ENCODE data around the gene ETFBKMT.
A peak's percentile ranks its signal among the peaks of the same experiment; 100 is the strongest.
"Not testable (repeated sequence)": the region's sequence is repeated elsewhere in the genome, so short reads cannot be mapped to it uniquely, and the experiment has no call there.

The ETFBKMT gene

DNA sequence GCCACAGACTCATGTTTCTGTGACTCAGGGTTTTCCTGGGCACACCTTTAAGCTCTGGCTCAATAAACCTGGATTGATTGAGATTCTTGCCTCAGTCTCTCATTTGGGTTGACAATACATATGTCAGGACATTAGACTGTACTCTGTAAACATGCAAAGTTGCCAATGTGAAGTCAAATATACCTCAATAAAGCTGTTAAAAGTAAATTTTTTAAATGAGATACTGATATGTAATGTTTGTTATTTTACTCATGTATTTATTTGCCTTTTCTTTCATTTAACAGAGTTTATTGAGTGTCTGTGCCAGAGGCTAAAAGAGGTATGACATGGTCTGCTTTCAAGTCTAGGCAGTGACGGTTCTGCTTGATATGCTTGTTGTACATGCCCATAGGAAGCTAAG lies 3.7 kb upstream of the ETFBKMT start:
- Histone ChIP-seq H3K9me3 (ENCODE audit: control extremely low read depth in 1 of 5, control insufficient read depth in 4 of 5, insufficient read depth in 2 of 5, low read depth in 1 of 5, low read length in 4 of 5) (no peaks in the 10 kb centered on the region), H3K4me1 (ENCODE audit: control extremely low read depth in 1 of 4, control insufficient read depth in 4 of 4, insufficient read depth in 4 of 4, low read length in 3 of 4) (peaks cover 4 to 21% (median 11%) of the 10 kb centered on the region in 4 experiments), H3K27me3 (replicated peaks in 2 of 5; ENCODE audit: control insufficient read depth in 4 of 5, insufficient read depth in 5 of 5, low read length in 4 of 5) (no peaks in the 10 kb centered on the region), H3K4me3 (ENCODE audit: control insufficient read depth in 1 of 7, extremely low read depth in 1 of 7, insufficient read depth in 4 of 7, low read depth in 2 of 7, low read length in 6 of 7) (no peak overlapping the region), H3K27ac (ENCODE audit: insufficient read depth in 1 of 2, low read depth in 1 of 2, low read length in 2 of 2, poor library complexity in 1 of 2, severe bottlenecking in 2 of 2) (no peak overlapping the region), H3K36me3 (ENCODE audit: control insufficient read depth in 4 of 4, insufficient read depth in 4 of 4, low read length in 3 of 4) (no peaks in the 10 kb centered on the region)
- 100% methylated on average over 1 of the region's 1 CpG for WGBS (ENCODE audit: insufficient coverage)
- DNase-seq = no peak
- POLR2A ChIA-PET = interaction anchor here (0.6 kb wide), 1 partner anchor 451 kb away, joined by 3 read pairs; no protein-coding TSS in a partner anchor
- CTCF ChIA-PET = interaction anchor here (0.6 to 1.3 kb wide), 6 partner anchors 9 to 651 kb away, joined by 3 to 4 read pairs (median 3); no protein-coding TSS in a partner anchor

- POLR2A ChIA-PET = no interaction called here
- Histone ChIP-seq H3K36me3 (ENCODE audit: control insufficient read depth in 4 of 4, insufficient read depth in 4 of 4, low read length in 3 of 4) (no peaks in the 10 kb centered on the region), H3K4me3 (ENCODE audit: control insufficient read depth in 1 of 7, extremely low read depth in 1 of 7, insufficient read depth in 4 of 7, low read depth in 2 of 7, low read length in 6 of 7) (peak overlapping the region; percentile 78 to 99 (median 94)), H3K9me3 (ENCODE audit: control extremely low read depth in 1 of 5, control insufficient read depth in 4 of 5, insufficient read depth in 2 of 5, low read depth in 1 of 5, low read length in 4 of 5) (no peaks in the 10 kb centered on the region), H3K4me1 (ENCODE audit: control extremely low read depth in 1 of 4, control insufficient read depth in 4 of 4, insufficient read depth in 4 of 4, low read length in 3 of 4) (peaks cover 4 to 15% (median 9%) of the 10 kb centered on the region in 4 experiments), H3K27me3 (replicated peaks in 2 of 5; ENCODE audit: control insufficient read depth in 4 of 5, insufficient read depth in 5 of 5, low read length in 4 of 5) (no peaks in the 10 kb centered on the region), H3K27ac (ENCODE audit: insufficient read depth in 1 of 2, low read depth in 1 of 2, low read length in 2 of 2, poor library complexity in 1 of 2, severe bottlenecking in 2 of 2) (peak overlapping the region; percentile 91 to 95)
- no peak for DNase-seq
- CTCF ChIA-PET = interaction anchor here (0.7 kb wide), 1 partner anchor 11 kb away, joined by 3 read pairs; no protein-coding TSS in a partner anchor
- WGBS (ENCODE audit: insufficient coverage) = 30% methylated on average over 7 of the region's 11 CpGs
Observed at GRCh38 chr12:31658471-31659086, 909 bp upstream of the ETFBKMT start.

GRCh38 chr12:31662176-31662849 lies 2.8 kb downstream of the ETFBKMT start:
- H3K27ac ChIP-seq (ENCODE audit: insufficient read depth in 1 of 2, low read depth in 1 of 2, low read length in 2 of 2, poor library complexity in 1 of 2, severe bottlenecking in 2 of 2) = no peak overlapping the region
- peaks cover 0 to 3% (median 0%) of the 10 kb centered on the region in 5 experiments for H3K9me3 ChIP-seq (ENCODE audit: control extremely low read depth in 1 of 5, control insufficient read depth in 4 of 5, insufficient read depth in 2 of 5, low read depth in 1 of 5, low read length in 4 of 5)
- no peak overlapping the region for H3K4me3 ChIP-seq (ENCODE audit: control insufficient read depth in 1 of 7, extremely low read depth in 1 of 7, insufficient read depth in 4 of 7, low read depth in 2 of 7, low read length in 6 of 7)
- H3K36me3 ChIP-seq (ENCODE audit: control insufficient read depth in 4 of 4, insufficient read depth in 4 of 4, low read length in 3 of 4) = peaks cover 0 to 2% (median 0%) of the 10 kb centered on the region in 4 experiments
- peaks cover 4 to 15% (median 9%) of the 10 kb centered on the region in 4 experiments for H3K4me1 ChIP-seq (ENCODE audit: control extremely low read depth in 1 of 4, control insufficient read depth in 4 of 4, insufficient read depth in 4 of 4, low read length in 3 of 4)
- ChIA-PET POLR2A (no interaction called here), CTCF (interaction anchor here (0.5 to 1.4 kb wide), 3 partner anchors 20 to 650 kb away, joined by 3 to 11 read pairs (median 3); no protein-coding TSS in a partner anchor)
- H3K27me3 ChIP-seq (replicated peaks in 2 of 5; ENCODE audit: control insufficient read depth in 4 of 5, insufficient read depth in 5 of 5, low read length in 4 of 5) = no peaks in the 10 kb centered on the region
- 88% methylated on average over 3 of the region's 6 CpGs for WGBS (ENCODE audit: insufficient coverage)
- DNase-seq = no peak

DNA sequence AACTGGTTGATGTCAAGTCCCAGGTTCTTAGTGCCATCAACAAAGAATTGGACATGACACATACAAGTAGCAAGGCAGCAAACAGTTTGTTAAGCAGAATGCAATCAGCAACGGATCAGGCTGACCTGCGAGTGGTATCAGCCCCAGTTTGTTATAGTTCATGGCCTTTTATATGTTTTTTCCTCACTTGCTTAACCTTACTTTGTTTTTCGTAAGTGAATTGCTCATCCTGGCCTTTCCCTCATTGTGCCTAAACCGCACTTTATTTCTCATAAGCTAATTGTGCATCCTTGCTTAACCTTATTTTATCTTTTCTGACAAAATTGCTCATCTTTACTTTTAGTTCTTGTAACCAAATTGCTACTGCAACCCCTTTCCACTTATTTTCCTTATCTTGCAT lies 4.1 kb downstream of the ETFBKMT start:
- no peak for DNase-seq
- CTCF ChIA-PET = interaction anchor here (0.9 kb wide), 1 partner anchor 18 kb away, joined by 3 read pairs; no protein-coding TSS in a partner anchor
- 77% methylated on average over 4 of the region's 4 CpGs for WGBS (ENCODE audit: insufficient coverage)
- H3K9me3 ChIP-seq (ENCODE audit: control extremely low read depth in 1 of 5, control insufficient read depth in 4 of 5, insufficient read depth in 2 of 5, low read depth in 1 of 5, low read length in 4 of 5) = peaks cover 0 to 3% (median 2%) of the 10 kb centered on the region in 5 experiments
- H3K4me3 ChIP-seq (ENCODE audit: control insufficient read depth in 1 of 7, extremely low read depth in 1 of 7, insufficient read depth in 4 of 7, low read depth in 2 of 7, low read length in 6 of 7) = no peak overlapping the region
- H3K36me3 ChIP-seq (ENCODE audit: control insufficient read depth in 4 of 4, insufficient read depth in 4 of 4, low read length in 3 of 4) = peaks cover 0 to 2% (median 0%) of the 10 kb centered on the region in 4 experiments
- POLR2A ChIA-PET = no interaction called here
- H3K27me3 ChIP-seq (replicated peaks in 2 of 5; ENCODE audit: control insufficient read depth in 4 of 5, insufficient read depth in 5 of 5, low read length in 4 of 5) = no peaks in the 10 kb centered on the region
- no peak overlapping the region for H3K27ac ChIP-seq (ENCODE audit: insufficient read depth in 1 of 2, low read depth in 1 of 2, low read length in 2 of 2, poor library complexity in 1 of 2, severe bottlenecking in 2 of 2)
- peaks cover under 1 to 9% (median 5%) of the 10 kb centered on the region in 4 experiments for H3K4me1 ChIP-seq (ENCODE audit: control extremely low read depth in 1 of 4, control insufficient read depth in 4 of 4, insufficient read depth in 4 of 4, low read length in 3 of 4)

- H3K9me3 ChIP-seq (ENCODE audit: control extremely low read depth in 1 of 5, control insufficient read depth in 4 of 5, insufficient read depth in 2 of 5, low read depth in 1 of 5, low read length in 4 of 5) = peaks cover 2 to 5% (median 3%) of the 10 kb centered on the region in 5 experiments
- 86% methylated on average over 3 of the region's 6 CpGs for WGBS (ENCODE audit: insufficient coverage)
- H3K27ac ChIP-seq (ENCODE audit: insufficient read depth in 1 of 2, low read depth in 1 of 2, low read length in 2 of 2, poor library complexity in 1 of 2, severe bottlenecking in 2 of 2) = no peak overlapping the region
- CTCF ChIA-PET = interaction anchor here (0.9 kb wide), 1 partner anchor 18 kb away, joined by 3 read pairs; no protein-coding TSS in a partner anchor
- peaks cover 0 to 2% (median 0%) of the 10 kb centered on the region in 4 experiments for H3K36me3 ChIP-seq (ENCODE audit: control insufficient read depth in 4 of 4, insufficient read depth in 4 of 4, low read length in 3 of 4)
- no peaks in the 10 kb centered on the region for H3K27me3 ChIP-seq (replicated peaks in 2 of 5; ENCODE audit: control insufficient read depth in 4 of 5, insufficient read depth in 5 of 5, low read length in 4 of 5)
- DNase-seq = no peak
- POLR2A ChIA-PET = no interaction called here
- peaks cover 0 to 8% (median 3%) of the 10 kb centered on the region in 4 experiments for H3K4me1 ChIP-seq (ENCODE audit: control extremely low read depth in 1 of 4, control insufficient read depth in 4 of 4, insufficient read depth in 4 of 4, low read length in 3 of 4)
- no peak overlapping the region for H3K4me3 ChIP-seq (ENCODE audit: control insufficient read depth in 1 of 7, extremely low read depth in 1 of 7, insufficient read depth in 4 of 7, low read depth in 2 of 7, low read length in 6 of 7)
Observed at GRCh38 chr12:31664038-31664437, 4.5 kb downstream of the ETFBKMT start.

DNA sequence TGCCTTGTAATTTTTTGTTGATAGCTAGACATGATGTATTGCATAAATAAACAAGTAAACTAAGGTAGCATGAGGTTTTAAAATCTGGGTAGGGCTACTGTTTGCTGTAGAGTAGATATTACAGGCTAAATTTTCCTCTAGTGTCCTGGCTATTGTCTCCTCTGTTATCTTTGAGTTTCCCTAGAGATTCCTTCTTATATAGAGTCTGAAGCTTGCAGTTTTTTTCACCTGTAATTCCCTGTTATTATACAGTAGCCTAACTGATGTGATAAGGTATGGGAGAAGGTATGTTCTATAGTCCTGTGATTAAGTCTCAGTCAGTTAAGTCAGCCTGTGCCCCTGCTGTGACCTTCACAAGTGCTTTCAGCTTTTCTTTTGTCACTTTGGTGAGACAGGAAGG lies 9.5 kb downstream of the ETFBKMT start:
- Histone ChIP-seq H3K27ac (ENCODE audit: insufficient read depth in 1 of 2, low read depth in 1 of 2, low read length in 2 of 2, poor library complexity in 1 of 2, severe bottlenecking in 2 of 2) (no peak overlapping the region), H3K27me3 (replicated peaks in 2 of 5; ENCODE audit: control insufficient read depth in 4 of 5, insufficient read depth in 5 of 5, low read length in 4 of 5) (no peaks in the 10 kb centered on the region), H3K4me1 (ENCODE audit: control extremely low read depth in 1 of 4, control insufficient read depth in 4 of 4, insufficient read depth in 4 of 4, low read length in 3 of 4) (no peaks in the 10 kb centered on the region), H3K4me3 (ENCODE audit: control insufficient read depth in 1 of 7, extremely low read depth in 1 of 7, insufficient read depth in 4 of 7, low read depth in 2 of 7, low read length in 6 of 7) (no peak overlapping the region), H3K36me3 (ENCODE audit: control insufficient read depth in 4 of 4, insufficient read depth in 4 of 4, low read length in 3 of 4) (peaks cover 0 to 4% (median under 1%) of the 10 kb centered on the region in 4 experiments), H3K9me3 (ENCODE audit: control extremely low read depth in 1 of 5, control insufficient read depth in 4 of 5, insufficient read depth in 2 of 5, low read depth in 1 of 5, low read length in 4 of 5) (peaks cover 3 to 8% (median 5%) of the 10 kb centered on the region in 5 experiments)
- ChIA-PET CTCF (interaction anchor here (1.6 to 2.4 kb wide), 2 partner anchors 11 to 16 kb away, joined by 3 to 16 read pairs; no protein-coding TSS in a partner anchor), POLR2A (no interaction called here)
- DNase-seq = no peak

DNA sequence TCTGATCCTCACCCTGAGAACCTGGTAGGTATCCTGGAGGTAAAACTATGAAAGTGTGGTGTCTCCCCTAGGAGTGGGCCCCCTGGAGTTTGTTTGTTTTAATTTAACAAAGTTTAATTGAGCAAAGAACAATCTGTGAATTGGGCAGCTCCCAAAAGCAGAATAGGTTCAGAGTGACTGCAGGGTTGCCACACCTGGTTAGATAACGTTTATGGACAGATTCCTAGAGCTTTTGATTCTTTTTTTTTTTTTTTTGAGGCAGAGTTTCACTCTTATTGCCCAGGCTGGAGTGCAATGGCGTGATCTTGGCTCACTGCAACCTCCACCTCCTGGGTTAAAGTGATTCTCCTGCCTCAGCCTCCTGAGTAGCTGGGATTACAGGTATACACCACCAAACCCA lies 10.1 kb downstream of the ETFBKMT start:
- H3K4me3 ChIP-seq (ENCODE audit: control insufficient read depth in 1 of 7, extremely low read depth in 1 of 7, insufficient read depth in 4 of 7, low read depth in 2 of 7, low read length in 6 of 7); H3K36me3 ChIP-seq (ENCODE audit: control insufficient read depth in 4 of 4, insufficient read depth in 4 of 4, low read length in 3 of 4); H3K4me1 ChIP-seq (ENCODE audit: control extremely low read depth in 1 of 4, control insufficient read depth in 4 of 4, insufficient read depth in 4 of 4, low read length in 3 of 4); H3K27ac ChIP-seq (ENCODE audit: insufficient read depth in 1 of 2, low read depth in 1 of 2, low read length in 2 of 2, poor library complexity in 1 of 2, severe bottlenecking in 2 of 2); H3K27me3 ChIP-seq (replicated peaks in 2 of 5; ENCODE audit: control insufficient read depth in 4 of 5, insufficient read depth in 5 of 5, low read length in 4 of 5); H3K9me3 ChIP-seq (ENCODE audit: control extremely low read depth in 1 of 5, control insufficient read depth in 4 of 5, insufficient read depth in 2 of 5, low read depth in 1 of 5, low read length in 4 of 5); POLR2A ChIA-PET; DNase-seq: not testable (repeated sequence)
- 100% methylated on average over 2 of the region's 2 CpGs for WGBS (ENCODE audit: insufficient coverage)
- CTCF ChIA-PET = interaction anchor here (0.5 to 2.4 kb wide), 3 partner anchors 11 to 647 kb away, joined by 3 to 16 read pairs (median 4); no protein-coding TSS in a partner anchor
